Ovary (tissue), 3 donors: ENCODE results near the gene MANSC1.

Source experiments
- EP300 ChIP-seq: sonication (generic); formaldehyde crosslinking; IDR thresholded peaks from one replicate; pipeline ENCODE4 v1.6.1; 2017; ENCODE audit warnings: antibody characterized with exemption
- TF ChIP-seq, protein P1 (sequence below), 3 donors: fragments of 450-650 bp in 2 of 3; fragments of 200-600 bp in 1 of 3; IDR thresholded peaks; one replicate each; pipeline versions ENCODE4 v1.5.1 to v1.8.0; 2016 to 2022; ENCODE audit warnings: antibody characterized with exemption in 3 of 3, mild to moderate bottlenecking in 1 of 3
- donor health status: DM: no; HTN: no; CAD: no.

DNA sequence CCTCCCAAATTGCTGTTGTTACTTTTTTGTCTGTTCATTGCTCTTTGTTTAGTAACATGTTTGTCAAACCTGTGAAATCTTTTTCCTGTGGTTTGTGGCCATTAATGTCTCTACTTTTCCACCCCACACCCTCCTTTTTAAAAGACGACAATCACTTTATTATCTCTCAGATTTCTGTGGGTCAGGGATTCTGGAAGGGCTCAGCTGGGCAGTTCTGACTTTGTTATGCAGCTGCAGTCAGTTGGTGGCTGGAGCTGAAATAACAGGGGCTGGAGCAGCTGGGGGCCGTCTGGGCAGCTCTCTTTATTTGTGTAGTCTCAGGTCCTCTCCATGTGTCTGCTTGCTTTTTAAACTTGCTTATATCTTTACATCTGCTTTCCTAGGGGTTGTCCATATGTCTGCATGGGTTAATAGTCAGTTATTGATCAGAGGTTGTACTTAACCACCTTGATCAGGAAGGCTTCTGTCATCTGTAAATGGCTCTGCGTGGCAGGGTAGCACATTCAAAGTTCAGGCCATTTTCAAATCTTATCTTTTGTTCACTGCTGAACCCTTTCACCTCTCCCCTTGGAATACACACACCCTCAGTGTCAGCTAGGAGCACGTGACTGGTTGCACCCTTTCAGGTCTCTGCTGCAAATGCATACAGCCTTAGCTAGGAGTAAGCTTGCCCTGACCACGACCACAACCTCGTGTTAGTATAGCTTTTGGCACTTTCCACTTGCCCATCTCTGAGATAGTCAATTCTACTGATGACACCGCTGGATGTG is 34.7 kb upstream of the MANSC1 start:
- no peak for TF ChIP-seq EP300
- TF ChIP-seq, protein P1, sequence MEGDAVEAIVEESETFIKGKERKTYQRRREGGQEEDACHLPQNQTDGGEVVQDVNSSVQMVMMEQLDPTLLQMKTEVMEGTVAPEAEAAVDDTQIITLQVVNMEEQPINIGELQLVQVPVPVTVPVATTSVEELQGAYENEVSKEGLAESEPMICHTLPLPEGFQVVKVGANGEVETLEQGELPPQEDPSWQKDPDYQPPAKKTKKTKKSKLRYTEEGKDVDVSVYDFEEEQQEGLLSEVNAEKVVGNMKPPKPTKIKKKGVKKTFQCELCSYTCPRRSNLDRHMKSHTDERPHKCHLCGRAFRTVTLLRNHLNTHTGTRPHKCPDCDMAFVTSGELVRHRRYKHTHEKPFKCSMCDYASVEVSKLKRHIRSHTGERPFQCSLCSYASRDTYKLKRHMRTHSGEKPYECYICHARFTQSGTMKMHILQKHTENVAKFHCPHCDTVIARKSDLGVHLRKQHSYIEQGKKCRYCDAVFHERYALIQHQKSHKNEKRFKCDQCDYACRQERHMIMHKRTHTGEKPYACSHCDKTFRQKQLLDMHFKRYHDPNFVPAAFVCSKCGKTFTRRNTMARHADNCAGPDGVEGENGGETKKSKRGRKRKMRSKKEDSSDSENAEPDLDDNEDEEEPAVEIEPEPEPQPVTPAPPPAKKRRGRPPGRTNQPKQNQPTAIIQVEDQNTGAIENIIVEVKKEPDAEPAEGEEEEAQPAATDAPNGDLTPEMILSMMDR (IDR thresholded peaks at IDR 0.05) = no peak
